IMR-90 (cell line): Measurements from ENCODE around the gene SERPIND1. TPM values are rescaled to one million over a fixed set of nuclear protein-coding genes. Genes with fewer than 3 reads are reported as not detected.
A peak's percentile ranks its signal among the peaks of the same experiment; 100 is the strongest.

Source experiments
- ATAC-seq: fragments of 200-7000 bp; cut with Tn5 transposase; 2 replicates; pipeline ENCODE4 v1.9.1; 2020; ENCODE audit warnings: low read depth, mild to moderate bottlenecking, moderate library complexity
- BruUV-seq: library from RNA; stranded (reverse); fragments of 400-500 nt; replicated peaks from 2 replicates; lab custom pipeline; 2021; lab: Mats Ljungman, UMichigan
- CTCF ChIA-PET: fragments of 300-600 bp; formaldehyde crosslinking; extraction: SDS; loops from one replicate; lab custom pipeline; 2021; ENCODE audit warnings: antibody characterized with exemption; lab: Yijun Ruan, JAX
- POLR2A ChIA-PET: fragments of 300-600 bp; sonication (Branson Sonifier 250); formaldehyde crosslinking; loops from one replicate; lab custom pipeline; 2022; ENCODE audit warnings: antibody characterized with exemption; ENCODE audit not compliant: unreplicated experiment; lab: Charles Lee
- DNase-seq: peaks from one replicate; pipeline ENCODE4 v3.0.0; 2013
- H2AFZ ChIP-seq: replicated peaks from 2 replicates; pipeline ENCODE3; 2013; ENCODE audit warnings: low read length, mild to moderate bottlenecking; ENCODE audit not compliant: poor library complexity
- H2AK5ac ChIP-seq: 2 replicates; pipeline ENCODE4 v1.6.1; 2013; ENCODE audit warnings: low read depth, low read length, inconsistent platforms
- H2AK9ac ChIP-seq: replicated peaks from 2 replicates; pipeline ENCODE3; 2013; ENCODE audit warnings: mild to moderate bottlenecking, low read depth, low read length, moderate library complexity; ENCODE audit not compliant: poor library complexity
- H2BK120ac ChIP-seq: 2 replicates; pipeline ENCODE4 v1.6.1; 2013; ENCODE audit warnings: low read depth, low read length, inconsistent platforms
- H2BK15ac ChIP-seq: 3 replicates; pipeline ENCODE4 v1.6.1; 2013; ENCODE audit warnings: low read depth, low read length, inconsistent platforms
- H2BK20ac ChIP-seq: 2 replicates; pipeline ENCODE4 v1.6.1; 2013; ENCODE audit warnings: low read depth, mild to moderate bottlenecking, inconsistent platforms, low read length, moderate library complexity
- H2BK5ac ChIP-seq: 2 replicates; pipeline ENCODE4 v1.6.1; 2013; ENCODE audit warnings: mild to moderate bottlenecking, low read depth, low read length, inconsistent platforms; ENCODE audit not compliant: poor library complexity, severe bottlenecking
- H3K14ac ChIP-seq: replicated peaks from 2 replicates; pipeline ENCODE4 v1.6.1; 2013; ENCODE audit warnings: low read depth, low read length, inconsistent platforms
- H3K18ac ChIP-seq: 2 replicates; pipeline ENCODE4 v1.6.1; 2013; ENCODE audit warnings: low read depth, low read length, control low read depth
- H3K23ac ChIP-seq: 2 replicates; pipeline ENCODE4 v1.6.1; 2013; ENCODE audit warnings: low read depth, low read length, inconsistent platforms
- H3K27ac ChIP-seq: 2 replicates; pipeline ENCODE4 v1.5.1; 2013; ENCODE audit warnings: mild to moderate bottlenecking, control low read depth, low read length; ENCODE audit not compliant: insufficient read depth
- H3K27me3 ChIP-seq: 2 replicates; pipeline ENCODE4 v1.6.1; 2013; ENCODE audit warnings: low read length; ENCODE audit not compliant: control insufficient read depth, insufficient read depth
- H3K36me3 ChIP-seq: 2 replicates; pipeline ENCODE4 v1.6.1; 2013; ENCODE audit warnings: low read length, mixed read lengths; ENCODE audit not compliant: control insufficient read depth, insufficient read depth
- H3K4ac ChIP-seq: 2 replicates; pipeline ENCODE4 v1.6.1; 2013; ENCODE audit warnings: low read depth, low read length, inconsistent platforms
- H3K4me1 ChIP-seq: 2 replicates; pipeline ENCODE4 v1.6.1; 2013; ENCODE audit warnings: low read length, mixed read lengths; ENCODE audit not compliant: control insufficient read depth, insufficient read depth
- H3K4me2 ChIP-seq: 2 replicates; pipeline ENCODE4 v1.6.1; 2013; ENCODE audit warnings: low read depth, mild to moderate bottlenecking, control low read depth, low read length, moderate library complexity
- H3K4me3 ChIP-seq: 2 replicates; pipeline ENCODE4 v1.5.1; 2013; ENCODE audit warnings: low read depth, mild to moderate bottlenecking, control low read depth, low read length, moderate library complexity; ENCODE audit not compliant: insufficient read depth
- H3K56ac ChIP-seq: 2 replicates; pipeline ENCODE4 v1.6.1; 2013; ENCODE audit warnings: low read length, inconsistent platforms; ENCODE audit not compliant: insufficient read depth; ENCODE audit errors: extremely low read depth
- H3K79me1 ChIP-seq, 2 experiments: 2 replicates each; pipeline ENCODE4 v1.6.1; 2013; ENCODE audit warnings: low read length in 2 of 2, inconsistent platforms in 1 of 2, low read depth in 1 of 2
- H3K9ac ChIP-seq: 2 replicates; pipeline ENCODE4 v1.6.1; 2013; ENCODE audit warnings: low read depth, low read length, control low read depth
- H3K9me1 ChIP-seq: 2 replicates; pipeline ENCODE4 v1.6.1; 2013; ENCODE audit warnings: low read length, inconsistent platforms; ENCODE audit not compliant: insufficient read depth
- H3K9me3 ChIP-seq: 2 replicates; pipeline ENCODE4 v1.6.1; 2013; ENCODE audit warnings: low read length; ENCODE audit not compliant: control insufficient read depth, insufficient read depth
- H4K20me1 ChIP-seq: 2 replicates; pipeline ENCODE4 v1.6.1; 2013; ENCODE audit warnings: low read length, inconsistent platforms; ENCODE audit not compliant: insufficient read depth
- H4K5ac ChIP-seq: 2 replicates; pipeline ENCODE4 v1.6.1; 2013; ENCODE audit warnings: mild to moderate bottlenecking, low read depth, low read length, control low read depth
- H4K8ac ChIP-seq, 2 experiments: 2 replicates each; pipeline ENCODE4 v1.6.1; 2013; ENCODE audit warnings: low read depth in 2 of 2, low read length in 2 of 2, control low read depth in 1 of 2, inconsistent platforms in 1 of 2
- H4K91ac ChIP-seq: 2 replicates; pipeline ENCODE4 v1.6.1; 2013; ENCODE audit warnings: low read depth, low read length, inconsistent platforms; ENCODE audit not compliant: insufficient read depth
- BHLHE40 ChIP-seq: fragments of 150-350 bp; IDR thresholded peaks from 2 replicates; pipeline ENCODE4 v1.6.1; 2016; ENCODE audit warnings: mild to moderate bottlenecking, low read depth, low read length
- CEBPB ChIP-seq: IDR thresholded peaks from 2 replicates; pipeline ENCODE4 v1.6.1; 2012; ENCODE audit warnings: low read depth, low read length, improper control_type of control experiment
- CTCF ChIP-seq: conservative IDR thresholded peaks from 2 replicates; pipeline ENCODE4 v1.5.1; 2012; ENCODE audit warnings: mild to moderate bottlenecking, low read depth, low read length, improper control_type of control experiment
- ELK1 ChIP-seq: fragments of 150-350 bp; IDR thresholded peaks from 2 replicates; pipeline ENCODE4 v1.6.1; 2016; ENCODE audit warnings: low read depth, mild to moderate bottlenecking, low read length, moderate library complexity, borderline replicate concordance
- FOS ChIP-seq: fragments of 150-350 bp; IDR thresholded peaks from 2 replicates; pipeline ENCODE4 v1.6.1; 2016; ENCODE audit warnings: low read depth, low read length
- MAFK ChIP-seq: IDR thresholded peaks from 2 replicates; pipeline ENCODE4 v1.6.1; 2012; ENCODE audit warnings: low read depth, low read length, improper control_type of control experiment
- MAZ ChIP-seq: IDR thresholded peaks from 2 replicates; pipeline ENCODE4 v1.6.1; 2012; ENCODE audit warnings: low read depth, mild to moderate bottlenecking, low read length, improper control_type of control experiment, moderate library complexity, borderline replicate concordance
- MXI1 ChIP-seq: IDR thresholded peaks from 2 replicates; pipeline ENCODE4 v1.6.1; 2012; ENCODE audit warnings: low read depth, mild to moderate bottlenecking, low read length, moderate library complexity, borderline replicate concordance
- RAD21 ChIP-seq: IDR thresholded peaks from 2 replicates; pipeline ENCODE4 v1.6.1; 2012; ENCODE audit warnings: low read length, improper control_type of control experiment
- SMC3 ChIP-seq: fragments of 150-350 bp; IDR thresholded peaks from 2 replicates; pipeline ENCODE4 v1.6.1; 2016; ENCODE audit warnings: low read depth, mild to moderate bottlenecking, antibody characterized with exemption, low read length, moderate library complexity
- WGBS, 2 experiments: methylation state at CpG; one replicate each; pipeline versions ENCODE4 v1.1.5 to v1.1.7; 2013; ENCODE audit warnings: missing lambda C conversion rate in 2 of 2; ENCODE audit not compliant: insufficient read length in 1 of 2; ENCODE audit errors: extremely low coverage in 2 of 2; 5-methylcytosine and 5-hydroxymethylcytosine counted together
- dilution Hi-C: fragments of 300-500 bp; cut with HindIII; formaldehyde crosslinking; loops from one replicate; pipeline ENCODE4 v1.14.3; 2018; ENCODE audit warnings: low sequenced_read_pairs; ENCODE audit not compliant: unreplicated experiment
- in situ Hi-C: fragments of 300-500 bp; cut with MboI; formaldehyde crosslinking; loops from 3 replicates; pipeline ENCODE4 v1.14.3; 2019; ENCODE audit warnings: low sequenced_read_pairs, inconsistent platforms, mixed read lengths
- intact Hi-C: fragments of 100-400 bp; cut with micrococcal nuclease; formaldehyde crosslinking; loops from 2 replicates; pipeline ENCODE4 v1.10.0; 2022
- polyA plus RNA-seq, 3 experiments: library from polyadenylated mRNA; depleted of rRNA; stranded (reverse); fragments of >200 nt; gene quantifications; 2 replicates each; pipeline ENCODE4 v1.2.3, GENCODE V29; 2012; ENCODE audit warnings: low replicate concordance in 1 of 3
- total RNA-seq: library from RNA; depleted of rRNA; stranded (reverse); fragments of >200 nt; gene quantifications from 2 replicates; pipeline ENCODE4 v1.2.3, GENCODE V29; 2012

Gene SERPIND1
- total and polyA plus RNA-seq, 2 of the 4 experiments (the other 2 are of a cell fraction) = 0.12 TPM; not detected in 1

- Histone ChIP-seq H3K79me1 (peaks cover 4 to 27% of the 10 kb centered on the region in 2 experiments; a peak in 3 of 4 replicates), H2AK5ac (peak overlapping the region; percentile 65; the same call in 1 of the 2 replicates), H3K36me3 (peaks cover 4% of the 10 kb centered on the region), H3K9ac (no peak overlapping the region), H3K23ac (no peak overlapping the region), H4K91ac (no peak overlapping the region), H3K4me3 (no peak overlapping the region), H3K4me2 (no peak overlapping the region; the same call in 1 of the 2 replicates), H3K14ac (peak overlapping the region; percentile 49), H3K27me3 (no peaks in the 10 kb centered on the region), H2BK15ac (no peak overlapping the region), H3K4ac (peak overlapping the region; percentile 64), H2BK120ac (peak overlapping the region; percentile 29; the same call in 1 of the 2 replicates), H3K18ac (no peak overlapping the region), H4K8ac (peak overlapping the region in 1 of 2 experiments; percentile 50; a peak in 1 of 4 replicates), H2AK9ac (peak overlapping the region; percentile 11), H2BK20ac (no peak overlapping the region), H2BK5ac (peak overlapping the region; percentile 10), H3K56ac (no peak overlapping the region), H3K4me1 (peaks cover 10% of the 10 kb centered on the region), H4K5ac (peak overlapping the region; percentile 3; the same call in 1 of the 2 replicates), H3K9me3 (no peaks in the 10 kb centered on the region), H3K27ac (peak overlapping the region; percentile 65; the same call in 1 of the 2 replicates), H3K9me1 (peaks cover 27% of the 10 kb centered on the region), H4K20me1 (peaks cover 3% of the 10 kb centered on the region; the same call in 1 of the 2 replicates), H2AFZ (no peak overlapping the region)
- WGBS, 2 experiments = 100% methylated on average over 1 of the region's 10 CpGs; no CpG with 5 or more reads in 1 of the 2 experiments
- intact Hi-C loops (no loop called here), in situ Hi-C loops (no loop called here), dilution Hi-C loops (no loop called here)
- POLR2A ChIA-PET = no interaction called here
- ATAC-seq = peak; percentile 87
- BruUV-seq = no TSS peak
- CTCF ChIA-PET = interaction anchor here (0.9 to 1.4 kb wide), 2 partner anchors 17 to 21 kb away, joined by 3 to 4 read pairs; no protein-coding TSS in a partner anchor
- peak; percentile 94 for DNase-seq
- peak; percentile 25; the same call in 1 of the 2 replicates for TF ChIP-seq SMC3
- peak; percentile 33 for TF ChIP-seq RAD21
- TF ChIP-seq CEBPB = peak; percentile 96
- no peak for TF ChIP-seq ELK1
- TF ChIP-seq MAFK = peak; percentile 75
- TF ChIP-seq FOS = peak; percentile 64
- TF ChIP-seq BHLHE40 = peak; percentile 49
- TF ChIP-seq CTCF = peak; percentile 41
- no peak for TF ChIP-seq MAZ
- TF ChIP-seq MXI1 = no peak
Measured at GRCh38 chr22:20777420-20778177, 3.7 kb downstream of the SERPIND1 start.
